HCT116 (cell line): Measurements from ENCODE around the gene SH3RF2. TPM values are rescaled to one million over a fixed set of nuclear protein-coding genes. Genes with fewer than 3 reads are reported as not detected.

Source experiments
- ATAC-seq: fragments of 200-7000 bp; cut with Tn5 transposase; 2 replicates; pipeline ENCODE4 v1.9.1; 2020; ENCODE audit warnings: mild to moderate bottlenecking, moderate library complexity
- BruUV-seq: library from RNA; stranded (reverse); fragments of 400-500 nt; replicated peaks from 2 replicates; lab custom pipeline; 2021; lab: Mats Ljungman, UMichigan
- CTCF ChIA-PET: fragments of 300-600 bp; sonication (Branson Sonifier 250); formaldehyde crosslinking; loops from one replicate; lab custom pipeline; 2021; ENCODE audit warnings: antibody characterized with exemption; lab: Charles Lee
- POLR2A ChIA-PET: fragments of 300-600, 350-600 bp; sonication (Branson Sonifier 250); formaldehyde crosslinking; loops from one replicate; lab custom pipeline; 2021; ENCODE audit warnings: antibody characterized with exemption; lab: Charles Lee
- RAD21 ChIA-PET, 2 experiments: fragments of 300-600 bp; sonication (Branson Sonifier 250); formaldehyde crosslinking; loops; one replicate each; lab custom pipeline; 2023; ENCODE audit warnings: low total read pairs in 2 of 2; ENCODE audit not compliant: uncharacterized antibody in 2 of 2, unreplicated experiment in 2 of 2, low non-redundant PET in 1 of 2; lab: Charles Lee
- DNase-seq: peaks from one replicate; pipeline ENCODE4 v3.0.0-alpha.2; 2010; ENCODE audit warnings: low read depth, low spot score
- H2AFZ ChIP-seq: fragments of 200-600 bp; shearing (Covaris generic), sonication (generic); 2 replicates; pipeline ENCODE4 v1.6.1; 2017; ENCODE audit warnings: low read depth, mixed run types, mixed read lengths, antibody characterized with exemption, low read length; ENCODE audit not compliant: poor library complexity, severe bottlenecking
- H3K27ac ChIP-seq: 2 replicates; pipeline ENCODE4 v1.5.1; 2012; ENCODE audit warnings: low read depth, low read length
- H3K27me3 ChIP-seq: fragments of 200-600 bp; sonication (generic); 2 replicates; pipeline ENCODE4 v1.6.1; 2016; ENCODE audit warnings: mixed run types, low read length, mixed read lengths; ENCODE audit not compliant: insufficient read depth
- H3K36me3 ChIP-seq, 2 experiments: fragments of 200-500 bp in 1 of 2; fragments of 200-600 bp in 1 of 2; sonication (Bioruptor generic) in 1 of 2; sonication (generic) in 1 of 2; 2 replicates each; pipeline versions ENCODE4 v1.5.1 to v1.6.1; 2014 to 2016; ENCODE audit warnings: low read length in 2 of 2, inconsistent platforms in 1 of 2, mixed read lengths in 1 of 2, mixed run types in 1 of 2; ENCODE audit not compliant: insufficient read depth in 2 of 2, control insufficient read depth in 1 of 2
- H3K4me1 ChIP-seq, 2 experiments: fragments of 200-600 bp in 1 of 2; sonication (generic) in 1 of 2; 2 replicates each; pipeline versions ENCODE4 v1.5.1 to v1.6.1; 2012 to 2017; ENCODE audit warnings: low read length in 2 of 2, inconsistent platforms in 1 of 2, mild to moderate bottlenecking in 1 of 2, mixed read lengths in 1 of 2, mixed run types in 1 of 2, moderate library complexity in 1 of 2; ENCODE audit not compliant: insufficient read depth in 2 of 2, control insufficient read depth in 1 of 2
- H3K4me2 ChIP-seq: fragments of 200-600 bp; sonication (generic); 2 replicates; pipeline ENCODE4 v1.6.1; 2017; ENCODE audit warnings: mixed run types, low read length, mixed read lengths
- H3K4me3 ChIP-seq, 2 experiments: fragments of 200-600 bp in 1 of 2; sonication (generic) in 1 of 2; replicated peaks in 1 of 2; 2 replicates each; pipeline ENCODE4 v1.5.1; 2011 to 2016; ENCODE audit warnings: low read length in 2 of 2, control low read depth in 1 of 2, low read depth in 1 of 2, mild to moderate bottlenecking in 1 of 2, mixed read lengths in 1 of 2, mixed run types in 1 of 2
- H3K79me2 ChIP-seq: fragments of 200-600 bp; sonication (generic); 2 replicates; pipeline ENCODE4 v1.6.1; 2017; ENCODE audit warnings: mild to moderate bottlenecking, mixed run types, low read length, moderate library complexity, mixed read lengths; ENCODE audit not compliant: insufficient read depth
- H3K9ac ChIP-seq: fragments of 200-600 bp; sonication (generic); 2 replicates; pipeline ENCODE4 v1.6.1; 2016; ENCODE audit warnings: low read length, mixed read lengths
- H3K9me2 ChIP-seq: fragments of 200-600 bp; sonication (generic), shearing (Covaris generic); 2 replicates; pipeline ENCODE4 v1.6.1; 2017; ENCODE audit warnings: mixed run types, mild to moderate bottlenecking, moderate library complexity; ENCODE audit not compliant: insufficient read depth
- H3K9me3 ChIP-seq, 2 experiments: fragments of 200-500 bp in 1 of 2; fragments of 200-600 bp in 1 of 2; sonication (Bioruptor generic) in 1 of 2; sonication (generic) in 1 of 2; 2 replicates each; pipeline ENCODE4 v1.6.1; 2014 to 2017; ENCODE audit warnings: low read length in 2 of 2, mixed read lengths in 2 of 2, inconsistent platforms in 1 of 2, low read depth in 1 of 2, mild to moderate bottlenecking in 1 of 2, mixed run types in 1 of 2, moderate library complexity in 1 of 2; ENCODE audit not compliant: control insufficient read depth in 1 of 2, insufficient read depth in 1 of 2
- H4K20me1 ChIP-seq: fragments of 200-600 bp; sonication (generic), shearing (Covaris generic); 2 replicates; pipeline ENCODE4 v1.6.1; 2017; ENCODE audit warnings: mixed run types, mild to moderate bottlenecking, moderate library complexity; ENCODE audit not compliant: insufficient read depth
- ATF3 ChIP-seq: IDR thresholded peaks from 2 replicates; pipeline ENCODE4 v1.6.1; 2012
- CBX3 ChIP-seq: IDR thresholded peaks from 2 replicates; pipeline ENCODE4 v1.6.1; 2012; ENCODE audit warnings: low read depth
- CEBPB ChIP-seq: IDR thresholded peaks from 2 replicates; pipeline ENCODE4 v1.6.1; 2012; ENCODE audit warnings: low read depth
- CTCF ChIP-seq, 3 experiments: fragments of 200-600 bp in 1 of 3; sonication (generic) in 1 of 3; IDR thresholded peaks in 2 of 3; conservative IDR thresholded peaks in 1 of 3; 2 replicates each; pipeline ENCODE4 v1.5.1; 2012 to 2017; ENCODE audit warnings: low read depth in 2 of 3, low read length in 2 of 3, antibody characterized with exemption in 1 of 3, borderline replicate concordance in 1 of 3, control low read depth in 1 of 3, mild to moderate bottlenecking in 1 of 3, mixed read lengths in 1 of 3, mixed run types in 1 of 3, moderate library complexity in 1 of 3; ENCODE audit not compliant: insufficient read depth in 1 of 3
- EGR1 ChIP-seq: IDR thresholded peaks from 2 replicates; pipeline ENCODE4 v1.6.1; 2012; ENCODE audit warnings: low read depth
- ELF1 ChIP-seq: IDR thresholded peaks from 2 replicates; pipeline ENCODE4 v1.6.1; 2012; ENCODE audit warnings: low read depth, borderline replicate concordance
- EZH2phosphoT487 ChIP-seq: fragments of 200-600 bp; IDR thresholded peaks from 2 replicates; pipeline ENCODE4 v1.6.1; 2018; ENCODE audit warnings: antibody characterized with exemption, borderline replicate concordance
- FOSL1 ChIP-seq: IDR thresholded peaks from 2 replicates; pipeline ENCODE4 v1.6.1; 2012; ENCODE audit warnings: low read depth
- JUND ChIP-seq: IDR thresholded peaks from 2 replicates; pipeline ENCODE4 v1.6.1; 2012
- MAX ChIP-seq: IDR thresholded peaks from 2 replicates; pipeline ENCODE4 v1.6.1; 2012
- POLR2A ChIP-seq: IDR thresholded peaks from 2 replicates; pipeline ENCODE4 v1.7.0; 2011; ENCODE audit warnings: borderline replicate concordance; ENCODE audit not compliant: insufficient read depth, insufficient read length; ENCODE audit errors: extremely low read depth
- SIN3A ChIP-seq: IDR thresholded peaks from 2 replicates; pipeline ENCODE4 v1.6.1; 2012; ENCODE audit warnings: low read depth
- SP1 ChIP-seq: IDR thresholded peaks from 2 replicates; pipeline ENCODE4 v1.6.1; 2012; ENCODE audit warnings: low read depth
- TCF7L2 ChIP-seq: IDR thresholded peaks from 2 replicates; pipeline ENCODE4 v1.7.0; 2011; ENCODE audit warnings: borderline replicate concordance, inconsistent platforms; ENCODE audit not compliant: insufficient read depth, insufficient read length; ENCODE audit errors: extremely low read depth
- YY1 ChIP-seq: IDR thresholded peaks from 2 replicates; pipeline ENCODE4 v1.6.1; 2011; ENCODE audit warnings: low read length, low read depth, moderate library complexity, mild to moderate bottlenecking; ENCODE audit not compliant: insufficient replicate concordance; ENCODE audit errors: extremely low read depth
- ZFX ChIP-seq: fragments of 450-650 bp; IDR thresholded peaks from 2 replicates; pipeline ENCODE4 v1.6.1; 2017
- ZNF274 ChIP-seq: fragments of 200-500 bp; sonication (Bioruptor generic); IDR thresholded peaks from 2 replicates; pipeline ENCODE4 v1.6.1; 2014; ENCODE audit warnings: mild to moderate bottlenecking, low read depth, low read length, inconsistent platforms
- intact Hi-C: fragments of 100-400 bp; cut with micrococcal nuclease; formaldehyde crosslinking; loops from 2 replicates; pipeline ENCODE4 v1.10.0; 2022
- total RNA-seq: library from RNA; stranded (reverse); gene quantifications from one replicate; pipeline ENCODE4 v1.2.1, GENCODE V29; 2021; ENCODE audit not compliant: unreplicated experiment

Gene SH3RF2
- total RNA-seq, 1 experiment from 2014 or later, result 14.3 TPM

- peaks cover 0 to 7% of the 10 kb centered on the region in 2 experiments; a peak in 3 of 4 replicates for H3K4me1 ChIP-seq
- RAD21 ChIA-PET, result no interaction called here
- no peak overlapping the region for H3K4me3 ChIP-seq
- no peaks in the 10 kb centered on the region for H3K36me3 ChIP-seq
- H3K4me2 ChIP-seq, result no peak overlapping the region
- intact Hi-C loops, result no loop called here
- ATAC-seq (no peak), DNase-seq (no peak)
- TF ChIP-seq SIN3A, result no peak
- TF ChIP-seq MAX, result no peak
- TF ChIP-seq EZH2phosphoT487, result no peak
- TF ChIP-seq SP1, result no peak
- no peak for TF ChIP-seq POLR2A
- TF ChIP-seq CTCF (IDR thresholded peaks at IDR 0.05 in 2 of 3, conservative IDR thresholded peaks at IDR 0.05 in 1 of 3; ENCODE audit: borderline replicate concordance in 1 of 3, insufficient read depth in 1 of 3, low read depth in 2 of 3, low read length in 2 of 3), result no peak
- no peak for TF ChIP-seq CBX3
- TF ChIP-seq ZNF274, result no peak
- TF ChIP-seq ATF3, result no peak
- TF ChIP-seq CEBPB, result no peak
- no peak for TF ChIP-seq ELF1
- TF ChIP-seq YY1, result no peak
- TF ChIP-seq EGR1, result no peak
- TF ChIP-seq FOSL1, result no peak
- no peak for TF ChIP-seq TCF7L2
- no peak for TF ChIP-seq JUND
- TF ChIP-seq ZFX, result no peak
- H3K79me2 ChIP-seq, result no peaks in the 10 kb centered on the region
- POLR2A ChIA-PET, result no interaction called here
- no peaks in the 10 kb centered on the region for H3K27me3 ChIP-seq
- CTCF ChIA-PET, result no interaction called here
- no peaks in the 10 kb centered on the region for H3K9me2 ChIP-seq
- no peaks in the 10 kb centered on the region for H4K20me1 ChIP-seq
- H3K9ac ChIP-seq, result no peak overlapping the region
- no peak overlapping the region for H2AFZ ChIP-seq
- H3K9me3 ChIP-seq, result no peaks in the 10 kb centered on the region
- H3K27ac ChIP-seq, result no peak overlapping the region
- no TSS peak for BruUV-seq
Observed at GRCh38 chr5:145912594-145912993, 23.8 kb upstream of the SH3RF2 start.
